GM19463 (cell line): ENCODE measurements around the gene BCL7A.

ENCODE experiments used
- ATAC-seq: cut with Tn5 transposase; IDR thresholded peaks from one replicate; pipeline ENCODE4 v1.9.1; 2021; ENCODE audit warnings: mild to moderate bottlenecking, moderate library complexity; ENCODE audit not compliant: unreplicated experiment

Gene BCL7A

DNA sequence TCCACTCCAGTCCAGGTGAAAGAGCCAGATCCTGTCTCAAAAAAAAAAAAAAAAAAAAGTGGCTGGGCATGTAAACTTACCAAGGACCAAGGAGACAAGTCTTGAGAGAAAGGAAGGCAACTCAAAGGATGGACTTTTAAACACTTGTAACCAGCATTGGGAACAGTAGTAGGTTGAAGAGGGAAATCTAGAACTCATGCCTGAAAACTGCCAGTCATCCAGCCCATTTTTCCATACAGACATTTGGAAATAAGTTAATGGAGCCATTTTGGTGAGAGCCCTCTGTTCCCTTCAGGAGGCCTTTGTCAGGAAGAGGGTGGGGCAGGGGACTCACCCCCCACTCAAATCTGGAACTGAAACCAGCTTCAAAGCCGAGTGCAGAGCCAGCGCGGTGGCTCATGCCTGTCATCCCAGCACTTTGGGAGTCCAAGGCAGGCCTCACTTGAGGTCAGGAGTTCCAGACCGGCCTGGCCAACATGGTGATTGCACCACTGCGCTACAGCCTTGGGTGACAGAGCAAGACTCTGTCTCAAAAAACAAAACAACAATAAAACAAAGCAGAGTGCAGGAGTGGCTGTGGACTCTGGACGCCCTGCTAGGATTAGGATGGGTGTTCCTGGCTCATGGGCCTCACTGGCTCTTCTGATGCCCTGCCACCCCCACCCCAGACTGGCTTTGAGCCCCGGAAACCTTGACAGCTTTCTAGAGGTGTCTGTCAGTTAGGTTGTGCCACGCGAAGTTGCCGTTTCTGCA lies 55.2 kb downstream of the BCL7A start:
- no peak for ATAC-seq

DNA sequence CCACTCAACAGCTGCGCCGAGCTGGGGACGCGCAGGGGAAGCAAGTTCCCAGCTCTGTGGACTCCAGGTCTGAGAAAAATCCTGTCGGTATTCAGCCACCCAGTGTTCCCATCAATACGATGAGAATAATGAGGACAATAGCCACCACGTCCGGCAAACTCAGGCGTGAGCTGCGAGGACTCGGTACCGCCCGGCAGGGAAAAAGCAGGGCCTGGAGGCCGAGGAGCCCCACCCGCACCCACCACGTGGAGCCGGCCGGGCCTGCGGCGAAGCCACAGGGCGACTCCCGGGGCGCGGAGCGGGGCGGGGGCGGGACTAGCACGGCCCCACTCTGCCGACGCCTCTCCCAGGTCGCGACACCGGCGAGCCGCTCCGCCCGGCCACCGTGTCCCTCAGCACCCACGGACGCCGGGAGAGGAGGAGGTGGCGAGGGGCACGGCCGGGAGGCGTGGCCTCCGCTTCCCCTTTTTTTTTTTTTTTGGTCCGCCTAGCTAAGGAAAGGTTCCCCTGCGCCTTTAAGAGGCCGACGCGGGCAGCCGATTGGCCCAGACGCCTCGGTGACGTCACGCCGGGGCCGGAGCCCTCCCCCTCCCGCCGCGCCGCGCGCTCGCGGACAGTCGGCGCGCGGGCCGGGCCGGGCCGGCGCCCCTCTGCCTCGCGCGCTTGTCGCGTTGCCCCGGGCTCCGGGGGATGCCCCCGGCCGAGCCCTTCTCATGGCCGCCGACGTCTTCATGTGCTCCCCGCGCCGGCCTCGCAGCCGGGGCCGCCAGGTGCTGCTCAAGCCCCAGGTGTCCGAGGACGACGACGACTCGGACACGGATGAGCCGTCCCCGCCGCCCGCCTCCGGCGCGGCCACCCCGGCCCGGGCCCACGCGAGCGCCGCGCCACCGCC lies 56.7 kb downstream of the BCL7A start, which contains the start of gene MLXIP:
Gene MLXIP, plus strand, starts transcription at position 616 of the 892 bp plus-strand sequence. Its CDS starts 98 bp downstream, at position 714.
- ATAC-seq = peak; percentile 65

DNA sequence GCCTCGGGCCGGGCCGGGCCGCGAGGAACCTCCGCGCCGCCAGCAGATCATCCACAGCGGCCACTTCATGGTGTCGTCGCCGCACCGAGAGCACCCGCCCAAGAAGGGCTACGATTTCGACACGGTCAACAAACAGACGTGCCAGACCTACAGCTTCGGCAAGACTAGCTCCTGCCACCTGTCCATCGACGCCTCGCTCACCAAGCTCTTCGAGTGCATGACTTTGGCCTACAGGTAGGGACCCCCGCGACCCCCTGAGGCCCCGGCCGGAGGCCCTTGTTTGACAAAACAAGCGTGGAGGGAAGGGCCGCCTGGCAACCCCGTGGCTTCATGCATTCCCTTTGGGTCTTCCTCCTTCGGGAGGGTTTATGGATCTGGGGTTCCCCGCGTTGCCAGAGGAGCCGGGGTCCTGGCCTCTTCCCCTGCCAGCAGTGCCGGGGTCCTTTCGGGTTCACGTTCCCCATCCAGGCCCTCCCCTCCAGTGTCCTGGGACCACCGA lies 57.4 kb downstream of the BCL7A start:
- peak; percentile 5 for ATAC-seq

DNA sequence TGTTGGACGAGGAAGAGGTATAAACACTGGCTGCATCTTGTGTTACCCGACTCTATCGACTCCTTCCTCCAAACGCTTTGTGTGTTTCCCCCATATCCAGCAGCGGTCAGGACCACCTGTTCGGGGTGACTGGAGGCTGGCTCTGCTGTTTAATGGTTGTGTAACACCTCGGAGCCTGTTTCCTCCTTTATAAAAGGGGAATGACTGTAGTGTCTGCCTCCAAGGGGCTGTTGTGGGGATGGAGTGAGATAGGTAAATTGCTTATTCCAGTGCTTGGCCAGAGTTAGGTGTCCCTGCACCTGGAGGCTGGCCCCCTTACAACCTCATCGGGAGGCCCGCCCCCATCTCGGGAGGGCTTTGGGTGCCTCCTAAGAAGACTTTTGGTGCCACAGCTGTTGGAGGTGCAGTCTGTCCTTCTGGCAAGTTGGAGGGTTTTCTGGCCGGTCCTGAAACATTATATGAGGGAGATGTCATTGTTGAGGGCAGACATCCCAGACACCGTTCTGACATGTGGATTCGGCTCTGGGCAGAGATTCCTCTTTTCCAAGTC lies 57.9 kb downstream of the BCL7A start:
- no peak for ATAC-seq

DNA sequence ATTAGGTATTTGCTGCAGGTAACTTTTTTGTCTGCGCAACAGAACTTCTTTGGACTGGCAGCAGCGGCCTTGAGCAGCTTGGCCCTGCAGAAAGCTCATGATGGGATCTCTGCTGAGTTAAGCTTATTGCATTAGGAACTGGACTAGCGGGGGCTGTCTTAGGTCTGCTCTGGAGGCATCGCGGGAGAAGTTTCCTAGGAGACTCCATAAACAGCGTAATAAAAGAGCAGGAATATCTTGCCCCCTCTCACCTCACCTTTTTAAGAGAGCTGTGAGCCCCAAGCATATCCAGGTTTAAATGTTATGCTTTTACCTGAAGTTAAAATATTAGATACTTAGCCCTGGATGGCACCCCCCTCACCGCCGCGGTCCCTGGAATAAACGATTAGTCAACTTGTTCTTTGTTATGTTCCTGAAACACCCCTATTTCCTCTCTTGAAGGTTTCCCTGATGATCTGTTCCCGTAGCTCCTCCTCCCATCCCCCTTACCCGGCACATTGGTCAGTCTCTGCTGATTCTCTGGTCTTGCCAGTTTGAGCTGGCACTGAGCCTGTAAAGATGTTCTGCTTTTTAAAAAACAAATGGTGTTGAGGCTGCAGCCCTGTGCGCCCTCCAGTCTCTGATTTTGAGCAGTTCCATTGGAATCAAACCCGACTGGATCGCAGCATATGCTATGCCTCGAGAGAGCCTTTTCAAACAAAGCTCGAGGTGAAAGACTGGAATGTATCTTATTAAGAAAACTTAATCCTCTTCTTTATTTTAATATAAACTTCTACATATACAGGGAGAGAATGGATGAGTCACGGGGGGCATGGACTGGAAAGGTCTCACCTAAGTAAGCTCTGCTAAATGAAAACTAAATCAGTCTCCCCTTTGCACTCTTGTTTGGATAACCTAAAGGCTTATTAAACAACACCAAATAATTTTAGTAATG lies 58.7 kb downstream of the BCL7A start:
- no peak for ATAC-seq

DNA sequence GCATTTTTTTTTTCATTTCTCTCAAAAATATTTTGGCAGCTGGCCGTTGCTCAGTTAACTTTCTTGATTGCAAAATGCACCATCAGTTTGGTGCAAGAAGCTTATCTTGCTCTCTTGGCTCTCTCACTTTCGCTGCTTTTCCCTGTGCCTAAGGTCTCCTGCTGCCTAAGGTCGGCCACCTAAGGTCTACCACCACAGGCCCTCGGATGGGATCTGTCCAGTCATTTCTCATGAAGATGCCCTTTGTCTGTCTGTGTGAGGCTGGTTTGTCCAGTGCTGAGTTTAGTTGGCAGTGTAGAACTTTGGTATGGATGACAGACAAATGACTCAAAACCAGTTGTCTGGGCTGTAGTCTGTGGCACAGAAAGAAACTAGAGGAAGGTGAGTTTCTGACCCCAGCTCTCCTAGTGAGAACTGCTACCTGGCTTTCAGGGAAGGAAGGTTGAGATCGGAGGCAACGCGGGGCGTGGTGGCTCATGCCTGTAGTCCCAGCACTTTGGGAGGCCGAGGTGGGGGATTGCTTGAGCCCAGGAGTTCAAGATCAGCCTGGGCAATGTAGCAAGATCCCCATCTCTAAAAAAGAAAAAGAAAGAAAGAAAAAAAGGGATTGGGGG lies 59.5 kb downstream of the BCL7A start:
- ATAC-seq = no peak

DNA sequence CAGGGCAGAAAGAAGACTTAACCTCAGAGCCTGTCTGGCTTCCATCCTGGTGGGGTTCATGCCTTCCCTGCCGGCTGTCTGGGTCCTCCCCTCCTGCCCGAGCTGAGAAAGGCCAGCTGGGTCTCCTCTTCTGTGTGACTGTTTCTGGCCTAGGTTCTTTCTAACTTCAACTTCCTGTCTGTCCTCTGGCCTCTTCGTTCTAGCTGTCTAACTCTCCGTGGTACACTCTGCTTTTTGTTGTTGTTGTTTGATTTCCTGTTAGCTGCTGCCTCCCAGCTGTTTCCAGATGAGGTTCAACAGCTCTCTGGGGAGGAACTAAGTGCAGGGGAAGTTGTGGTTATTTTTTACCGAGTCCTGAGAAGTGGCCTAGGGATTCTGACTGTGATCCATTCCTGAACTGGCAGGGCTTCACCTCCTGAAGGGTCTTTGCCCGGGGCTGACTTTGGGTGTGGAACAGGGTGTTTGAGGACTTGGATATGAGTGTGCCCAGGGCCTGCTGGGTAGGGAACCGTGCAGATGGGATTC lies 60.1 kb downstream of the BCL7A start:
- ATAC-seq = peak; percentile 34

DNA sequence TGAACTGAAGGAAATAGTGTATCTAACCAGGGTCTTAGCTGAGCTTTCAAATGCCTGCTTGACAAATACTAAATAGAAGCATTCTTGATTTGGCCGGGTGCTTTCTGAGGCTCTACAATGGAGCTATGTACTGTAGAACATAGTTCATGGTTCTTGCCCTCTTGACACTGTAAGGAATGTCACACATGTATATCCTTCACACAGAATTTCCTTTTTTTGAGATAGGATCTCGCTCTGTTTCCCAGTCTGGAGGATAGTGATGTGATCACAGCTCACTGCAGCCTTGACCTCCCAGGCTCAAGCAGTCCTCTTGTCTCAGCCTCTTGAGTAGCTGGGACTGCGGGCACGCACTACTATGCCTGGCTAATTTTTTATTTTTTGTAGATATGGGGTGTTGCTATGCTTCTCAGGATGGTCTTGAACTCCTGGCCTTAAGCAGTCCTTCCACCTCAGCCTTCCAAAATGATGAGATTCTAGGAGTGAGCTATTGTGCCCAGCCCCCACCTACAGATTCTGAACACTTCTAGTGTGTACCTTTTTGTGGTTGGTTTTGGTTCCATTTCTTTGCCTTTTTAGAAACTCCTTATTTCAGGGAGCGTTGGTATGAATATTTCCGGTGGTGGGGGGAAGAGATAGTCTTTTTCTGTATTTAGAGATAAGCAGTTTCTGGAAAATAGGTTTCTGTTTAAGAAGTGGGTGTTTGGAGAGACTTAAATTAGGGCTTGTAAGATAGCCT lies 61.1 kb downstream of the BCL7A start:
- ATAC-seq = no peak

DNA sequence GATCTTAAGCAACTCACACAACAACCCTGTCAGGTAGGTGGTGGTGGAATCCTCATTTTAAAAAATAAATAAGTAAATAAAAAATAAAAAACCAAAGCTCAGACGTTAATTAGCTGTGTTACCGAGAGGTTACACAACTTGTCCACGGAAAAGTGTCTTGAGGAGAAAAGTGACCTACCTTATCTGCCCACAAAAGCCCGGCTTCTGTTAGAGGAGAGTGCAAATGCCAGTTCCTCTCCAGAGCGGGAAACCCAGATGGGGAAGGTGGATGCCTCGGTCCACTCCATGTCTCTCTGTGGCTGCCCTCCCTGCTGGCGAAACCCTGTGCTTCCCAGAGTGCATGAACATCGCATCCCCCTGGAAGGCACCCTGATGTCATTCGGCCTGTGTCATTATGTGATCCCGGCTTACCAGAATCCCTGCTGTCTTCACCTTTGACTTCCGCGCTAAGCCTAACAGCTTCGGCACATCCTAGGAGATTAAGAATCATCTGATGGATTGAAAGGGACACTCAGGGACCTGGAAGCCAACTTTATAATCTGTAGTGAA lies 63.2 kb downstream of the BCL7A start:
- no peak for ATAC-seq

DNA sequence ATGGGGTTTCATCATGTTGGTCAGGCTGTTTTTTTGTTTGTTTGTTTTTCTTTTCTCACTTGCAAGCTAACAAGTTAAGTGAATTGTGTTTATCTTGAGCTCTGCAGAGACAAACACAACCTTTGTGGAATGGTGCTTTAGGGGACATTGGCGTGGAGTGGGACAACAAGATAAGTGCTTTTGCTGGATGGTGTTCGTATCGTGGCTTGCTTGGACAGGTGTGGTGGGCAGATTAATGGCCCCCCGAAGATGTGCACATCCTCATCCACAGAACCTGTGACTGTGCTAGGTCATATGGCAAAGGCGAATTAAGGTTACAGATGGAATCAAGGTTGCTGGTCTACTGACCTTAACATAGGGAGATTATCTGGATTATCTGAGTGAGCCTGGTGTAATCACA lies 63.9 kb downstream of the BCL7A start:
- no peak for ATAC-seq

DNA sequence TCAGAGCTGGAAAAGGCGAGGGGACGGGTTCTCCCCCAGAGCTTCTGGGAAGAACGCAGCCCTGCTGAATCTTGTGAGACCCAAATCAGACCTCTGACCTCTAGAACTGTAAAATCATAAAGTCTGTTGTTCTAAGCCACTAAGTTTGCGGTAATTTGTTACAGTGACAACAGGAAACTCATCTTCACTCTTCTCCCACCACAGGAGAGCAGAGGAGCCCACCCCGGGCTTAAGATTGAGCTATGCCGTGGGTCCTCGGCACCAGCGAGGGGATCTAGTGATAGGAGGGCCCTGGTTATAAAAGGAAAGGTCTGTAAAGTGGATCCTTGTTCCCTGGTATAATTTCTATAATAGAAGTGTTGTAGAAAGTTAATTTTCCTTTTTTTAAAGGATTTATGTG lies 64.4 kb downstream of the BCL7A start:
- no peak for ATAC-seq

DNA sequence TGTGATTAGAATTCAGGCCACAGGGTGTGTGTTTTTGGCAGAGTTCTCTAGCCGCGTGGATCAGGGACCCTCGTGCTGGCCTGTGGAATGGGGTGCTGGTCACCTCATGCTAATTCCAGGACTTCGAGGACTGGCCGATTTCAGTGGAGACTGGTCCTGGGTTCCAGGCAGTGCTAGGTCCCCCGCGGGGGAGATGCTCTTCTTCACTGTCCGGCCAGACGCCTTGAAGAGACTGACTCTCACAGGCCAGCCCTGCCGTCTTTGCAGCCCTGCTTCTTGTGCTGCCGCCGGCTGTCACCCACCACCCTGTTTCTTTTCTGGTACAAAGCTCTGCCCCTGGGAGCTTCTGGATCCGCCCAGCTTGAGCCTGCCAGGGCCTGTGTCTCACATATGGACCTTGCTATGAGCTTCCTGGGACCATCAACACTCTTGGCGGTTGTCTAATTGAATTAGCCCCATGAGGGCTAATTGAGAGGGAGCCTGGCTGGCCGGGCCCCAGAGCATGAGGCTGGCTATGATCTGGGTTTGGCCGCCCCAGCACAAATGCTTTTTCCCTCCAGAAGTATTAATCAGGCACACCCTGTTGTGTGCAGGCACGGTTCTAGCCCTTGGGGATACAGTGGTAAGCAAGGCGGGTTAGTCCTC lies 65.1 kb downstream of the BCL7A start:
- ATAC-seq = no peak

DNA sequence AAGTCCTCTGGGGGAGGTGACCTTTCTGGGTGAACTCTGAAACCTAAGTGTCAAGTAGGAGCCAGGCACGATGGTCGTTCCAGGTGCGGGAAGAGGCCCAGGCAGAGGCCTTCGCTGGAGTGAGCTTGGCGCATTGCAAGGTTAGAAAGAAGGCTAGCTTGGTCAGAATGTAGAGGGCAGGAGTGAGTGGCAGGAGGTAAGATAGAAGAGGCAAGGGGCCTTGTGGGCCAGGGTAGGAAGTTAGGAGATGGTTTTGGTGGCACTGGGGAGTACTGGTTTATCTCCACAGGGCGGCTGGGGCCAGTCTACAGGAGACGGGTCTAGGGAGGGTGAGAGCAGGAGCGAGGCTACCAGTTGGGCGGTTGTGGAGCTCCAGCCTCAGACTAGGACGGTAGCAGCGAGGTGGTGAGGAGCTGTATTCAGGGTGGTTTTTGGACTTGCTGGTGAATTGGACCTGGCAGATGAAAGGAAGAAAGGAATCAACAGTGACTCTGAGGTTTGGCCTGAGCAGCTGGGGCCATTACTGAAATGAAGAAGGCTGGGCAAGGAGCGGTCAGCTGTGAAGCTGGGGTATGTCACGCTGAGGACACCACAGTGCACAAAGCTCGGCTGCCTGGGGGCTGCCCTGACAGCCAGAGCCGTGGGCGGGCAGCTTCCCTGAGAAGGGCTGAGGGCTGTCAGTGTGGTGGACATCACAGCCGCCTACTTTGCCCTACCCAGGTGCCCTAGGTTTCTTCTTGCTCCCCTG lies 65.9 kb downstream of the BCL7A start:
- ATAC-seq = no peak

DNA sequence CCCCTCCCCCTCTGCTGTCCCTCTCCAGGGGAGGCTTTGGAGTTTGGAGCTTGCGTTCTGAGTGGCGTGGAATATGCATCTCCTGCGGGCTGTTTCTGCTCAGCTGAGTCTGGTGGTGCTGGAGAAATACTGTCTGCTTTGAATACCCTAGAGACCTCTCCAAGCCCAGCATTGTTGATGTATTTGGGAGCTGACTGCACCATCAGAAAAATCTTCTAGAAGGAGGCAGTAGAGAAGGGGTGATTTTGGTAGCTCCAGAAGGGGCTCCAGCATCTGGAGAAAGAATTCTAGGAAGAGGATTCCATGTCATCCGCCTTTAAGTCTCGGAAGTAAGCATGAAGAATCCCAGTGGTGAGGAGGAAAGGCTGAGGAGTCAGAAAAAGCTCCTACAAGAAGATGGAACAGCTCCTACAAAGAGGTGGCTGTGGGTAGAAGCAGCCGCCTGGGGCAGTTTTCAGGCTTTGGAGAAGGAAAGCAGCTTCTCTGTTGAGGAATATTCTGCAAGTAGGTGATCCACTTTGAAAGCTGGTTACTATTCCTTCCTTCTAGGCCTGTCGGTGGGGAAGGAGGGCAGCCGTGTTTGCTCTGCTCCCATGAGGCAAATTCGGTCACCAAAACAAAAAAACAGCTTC lies 66.6 kb downstream of the BCL7A start:
- no peak for ATAC-seq

DNA sequence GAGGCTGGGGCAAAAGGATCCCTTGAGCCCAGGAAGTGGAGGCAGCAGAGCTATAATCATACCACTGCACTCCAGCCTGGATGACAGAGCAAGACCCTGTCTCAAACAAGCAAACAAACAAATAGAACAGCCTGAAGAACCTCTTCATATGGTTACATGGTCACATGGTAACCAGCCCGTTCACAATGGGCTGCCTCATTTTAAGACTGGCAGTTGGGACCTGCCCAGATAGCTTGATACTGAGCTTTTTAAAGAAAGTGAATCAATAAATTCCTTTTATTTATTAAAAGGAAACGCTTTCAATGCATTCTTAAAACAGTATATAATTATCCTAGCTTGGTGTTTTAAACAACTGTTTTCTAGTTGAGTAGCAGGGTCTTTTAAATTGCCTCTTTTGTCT lies 67.4 kb downstream of the BCL7A start:
- no peak for ATAC-seq

DNA sequence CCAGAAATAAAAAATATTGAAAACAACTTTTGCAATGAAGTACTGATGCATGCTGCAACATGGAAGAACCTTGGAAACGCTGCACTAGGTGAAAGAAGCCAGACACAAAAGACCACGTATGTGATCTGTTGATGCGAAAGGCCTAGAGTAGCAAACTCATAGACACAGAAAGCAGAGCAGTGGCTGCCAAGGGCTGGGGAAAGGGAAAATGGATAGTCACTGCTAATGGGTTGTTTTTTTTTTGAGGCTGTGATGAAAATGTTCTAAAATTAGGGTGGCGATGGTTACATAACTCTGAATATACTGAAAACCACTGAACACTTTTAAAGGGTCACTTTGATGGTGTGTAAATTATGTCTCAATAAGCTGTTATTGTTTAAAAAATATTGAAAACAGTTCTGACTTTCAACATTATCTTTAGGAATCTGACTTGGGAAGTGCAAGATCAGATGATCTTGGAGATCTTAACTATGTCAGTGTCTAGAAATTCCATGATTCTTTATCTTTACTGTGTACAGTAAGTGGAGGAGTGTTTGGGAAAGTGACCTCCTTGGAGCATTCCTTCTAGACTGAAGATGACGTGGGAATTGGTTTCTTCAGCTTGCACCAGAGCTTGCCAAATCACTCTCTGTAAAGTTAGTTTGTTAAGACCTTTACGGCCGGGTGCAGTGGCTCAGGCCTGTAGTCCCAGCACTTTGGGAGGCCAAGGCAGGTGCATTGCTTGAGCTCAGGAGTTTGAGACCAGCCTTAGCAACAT lies 69.3 kb downstream of the BCL7A start:
- no peak for ATAC-seq
